IPS-15b (cell line): ENCODE results near the gene PXK.

ENCODE experiments used
- H3K27me3 ChIP-seq: one replicate; pipeline ENCODE4 v1.6.1; 2013; ENCODE audit warnings: low read length; ENCODE audit not compliant: control insufficient read depth, insufficient read depth
- H3K36me3 ChIP-seq: one replicate; pipeline ENCODE4 v1.6.1; 2013; ENCODE audit warnings: low read length; ENCODE audit not compliant: control insufficient read depth, insufficient read depth
- H3K4me1 ChIP-seq: one replicate; pipeline ENCODE4 v1.6.1; 2013; ENCODE audit warnings: mild to moderate bottlenecking, low read length; ENCODE audit not compliant: control insufficient read depth, insufficient read depth
- H3K4me3 ChIP-seq: one replicate; pipeline ENCODE4 v1.5.1; 2013; ENCODE audit warnings: low read depth, low read length
- H3K9ac ChIP-seq: one replicate; pipeline ENCODE4 v1.6.1; 2013; ENCODE audit warnings: low read depth, mild to moderate bottlenecking, low read length
- H3K9me3 ChIP-seq: one replicate; pipeline ENCODE4 v1.6.1; 2013; ENCODE audit warnings: mild to moderate bottlenecking, low read length; ENCODE audit not compliant: control insufficient read depth, insufficient read depth

The PXK gene

DNA sequence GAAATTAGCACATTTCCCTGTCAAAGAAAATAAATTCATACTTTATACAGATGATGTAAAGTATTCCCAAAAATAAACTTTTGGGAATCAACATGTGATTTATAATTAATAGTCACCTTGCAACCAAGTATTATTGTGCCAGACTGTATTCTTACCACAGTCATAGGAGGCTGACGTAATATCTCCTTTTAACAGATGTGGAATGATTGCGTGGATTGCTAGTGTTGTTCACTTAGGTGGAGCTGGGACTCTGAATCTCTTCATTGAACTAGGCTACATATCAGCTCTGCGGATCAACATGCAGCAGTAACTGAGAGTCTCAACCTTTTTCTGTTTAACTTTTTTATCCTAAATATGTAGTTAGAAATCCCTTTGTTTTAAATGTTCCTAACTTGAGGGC, 37.2 kb downstream of the PXK start:
- Histone ChIP-seq H3K36me3 (no peaks in the 10 kb centered on the region), H3K9me3 (no peaks in the 10 kb centered on the region), H3K4me3 (no peak overlapping the region), H3K27me3 (no peaks in the 10 kb centered on the region), H3K4me1 (peaks cover 2% of the 10 kb centered on the region), H3K9ac (no peak overlapping the region)

DNA sequence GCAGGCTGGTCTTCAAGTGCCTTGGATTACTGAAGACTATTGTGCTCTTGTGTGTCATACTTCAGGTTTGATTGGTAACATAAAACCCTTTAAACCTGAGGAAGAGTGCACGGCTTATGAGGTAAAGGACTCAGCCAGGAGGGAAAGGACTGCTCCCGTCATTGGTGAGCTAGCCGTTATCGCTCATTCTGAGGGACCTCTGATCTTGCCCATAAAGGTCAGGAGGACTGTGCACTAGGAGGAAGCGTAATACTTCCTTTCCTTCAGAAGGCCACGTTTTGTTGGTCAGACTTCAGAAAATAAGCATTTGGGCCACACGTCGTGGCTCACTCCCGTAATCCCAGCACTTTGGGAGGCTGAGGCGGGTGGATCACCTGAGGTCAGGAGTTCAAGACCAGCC, 37.7 kb downstream of the PXK start:
- no peaks in the 10 kb centered on the region for H3K9me3 ChIP-seq
- no peaks in the 10 kb centered on the region for H3K27me3 ChIP-seq
- no peak overlapping the region for H3K9ac ChIP-seq
- no peak overlapping the region for H3K4me3 ChIP-seq
- no peaks in the 10 kb centered on the region for H3K36me3 ChIP-seq
- peaks cover 2% of the 10 kb centered on the region for H3K4me1 ChIP-seq

DNA sequence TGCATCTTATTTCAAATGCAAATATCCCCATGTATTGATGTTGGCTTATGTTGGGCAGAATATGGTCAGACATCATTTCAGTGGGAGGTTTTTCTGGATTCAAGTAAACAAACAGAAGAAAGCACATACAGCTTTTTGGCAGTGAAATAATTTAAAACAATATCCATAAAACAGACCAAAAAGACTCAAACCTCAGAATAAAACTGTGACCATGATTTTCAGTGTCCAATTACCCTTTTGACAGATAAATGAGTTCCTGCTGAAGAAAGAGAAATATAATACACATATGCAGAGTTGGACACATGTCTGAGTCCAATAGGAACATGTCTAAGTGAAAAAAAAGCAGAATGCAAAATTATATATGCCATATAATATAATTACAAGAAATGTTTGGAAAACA, 39.1 kb downstream of the PXK start:
- Histone ChIP-seq H3K9me3 (no peaks in the 10 kb centered on the region), H3K27me3 (no peaks in the 10 kb centered on the region), H3K36me3 (no peaks in the 10 kb centered on the region), H3K4me1 (no peaks in the 10 kb centered on the region), H3K9ac (no peak overlapping the region), H3K4me3 (no peak overlapping the region)

DNA sequence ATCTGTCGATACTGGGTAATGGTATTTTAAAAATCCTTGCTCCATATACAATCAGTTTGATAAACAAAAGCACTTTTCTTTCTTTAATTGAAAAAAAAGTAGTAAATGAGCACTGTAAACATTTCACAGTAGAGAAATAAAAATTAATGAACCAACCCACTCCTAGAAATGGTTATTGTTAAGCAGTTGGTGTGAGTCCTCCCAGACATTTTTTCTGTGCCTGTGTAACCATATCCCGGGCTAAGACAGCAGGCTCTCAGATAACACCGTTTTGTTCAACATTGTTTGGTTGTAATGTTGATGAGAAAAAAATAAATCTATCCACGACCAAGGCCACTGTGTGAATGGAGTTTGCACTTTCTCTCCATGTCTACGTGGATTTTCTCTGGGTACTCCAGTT, 42.6 kb downstream of the PXK start:
- Histone ChIP-seq H3K9me3 (no peaks in the 10 kb centered on the region), H3K9ac (no peak overlapping the region), H3K27me3 (no peaks in the 10 kb centered on the region), H3K4me3 (no peak overlapping the region), H3K4me1 (peaks cover 2% of the 10 kb centered on the region), H3K36me3 (no peaks in the 10 kb centered on the region)

DNA sequence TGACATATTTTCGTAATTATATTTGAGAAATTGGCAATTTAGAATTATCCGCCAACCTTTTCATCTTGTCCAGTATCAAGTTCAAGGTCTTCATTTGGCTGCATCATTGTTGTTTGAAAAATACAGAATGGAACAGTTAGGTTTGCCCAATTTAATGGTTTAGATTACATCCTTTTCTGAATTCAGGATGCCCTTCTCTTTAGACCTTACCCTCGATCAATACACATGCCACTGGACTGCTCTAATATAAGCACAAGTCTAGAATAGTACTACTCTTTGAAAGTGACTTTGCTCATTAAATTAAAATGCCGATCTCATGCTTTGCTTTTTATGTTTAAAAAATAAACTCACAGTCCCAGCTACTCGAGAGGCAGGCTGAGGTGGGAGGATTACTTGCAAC, 44.5 kb downstream of the PXK start:
- Histone ChIP-seq H3K4me1 (peaks cover 2% of the 10 kb centered on the region), H3K9ac (no peak overlapping the region), H3K27me3 (no peaks in the 10 kb centered on the region), H3K9me3 (no peaks in the 10 kb centered on the region), H3K36me3 (no peaks in the 10 kb centered on the region), H3K4me3 (no peak overlapping the region)

DNA sequence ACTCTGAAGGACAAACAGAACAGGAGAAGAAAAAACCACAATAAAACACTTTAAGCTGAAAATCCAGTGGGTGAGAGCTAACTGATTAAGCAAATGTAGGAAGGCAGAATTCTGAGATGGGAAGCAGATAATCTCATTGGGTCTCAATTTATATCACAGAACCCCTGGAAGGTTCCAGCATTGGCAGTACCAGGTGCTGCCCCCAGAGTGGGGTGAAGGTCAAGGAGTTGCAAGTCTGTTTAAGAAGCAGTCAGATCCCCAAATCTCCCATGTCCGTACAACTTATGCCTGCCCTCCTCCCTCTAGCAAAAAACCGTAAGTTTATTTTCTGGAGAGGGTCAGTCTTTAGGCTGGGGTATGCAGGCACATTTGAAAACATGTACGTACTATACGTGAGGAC, 45.1 kb downstream of the PXK start:
- no peaks in the 10 kb centered on the region for H3K9me3 ChIP-seq
- H3K4me3 ChIP-seq = no peak overlapping the region
- H3K27me3 ChIP-seq = no peaks in the 10 kb centered on the region
- peaks cover 2% of the 10 kb centered on the region for H3K4me1 ChIP-seq
- H3K9ac ChIP-seq = no peak overlapping the region
- H3K36me3 ChIP-seq = no peaks in the 10 kb centered on the region

DNA sequence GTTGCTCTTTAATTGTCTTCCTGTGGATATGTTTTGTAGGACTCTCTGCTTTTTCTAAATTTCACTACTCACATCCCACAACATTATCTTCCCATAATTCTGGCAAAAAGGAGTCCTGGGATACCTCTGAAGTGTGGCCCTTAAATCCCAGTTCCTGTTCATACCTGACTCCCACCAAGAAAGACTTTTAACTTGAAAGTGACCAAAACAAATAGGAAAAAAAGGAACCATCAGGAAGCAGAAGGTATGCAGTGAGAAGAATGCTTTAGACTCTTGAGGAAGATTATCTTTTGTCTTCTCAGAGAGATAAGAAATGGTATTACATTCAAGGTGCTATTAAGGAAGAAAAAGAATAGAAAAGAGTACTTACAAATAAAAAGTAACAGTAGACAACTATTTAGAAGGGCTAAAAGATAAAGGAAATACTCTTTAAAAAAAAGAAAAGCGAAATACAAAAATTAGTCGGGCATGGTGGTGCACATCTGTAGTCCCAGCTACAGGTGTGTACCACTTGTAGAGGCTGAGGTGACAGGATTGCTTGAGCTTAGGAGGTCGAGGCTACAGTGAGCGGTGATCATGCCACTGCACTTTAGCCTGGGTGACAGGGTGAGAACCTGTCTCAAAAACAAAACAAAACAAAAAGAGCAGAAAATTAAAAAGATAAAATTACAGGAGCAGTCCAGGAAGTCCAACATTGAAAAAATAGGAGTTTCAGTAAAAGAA, 46.8 kb downstream of the PXK start:
- no peaks in the 10 kb centered on the region for H3K9me3 ChIP-seq
- no peaks in the 10 kb centered on the region for H3K36me3 ChIP-seq
- no peaks in the 10 kb centered on the region for H3K27me3 ChIP-seq

DNA sequence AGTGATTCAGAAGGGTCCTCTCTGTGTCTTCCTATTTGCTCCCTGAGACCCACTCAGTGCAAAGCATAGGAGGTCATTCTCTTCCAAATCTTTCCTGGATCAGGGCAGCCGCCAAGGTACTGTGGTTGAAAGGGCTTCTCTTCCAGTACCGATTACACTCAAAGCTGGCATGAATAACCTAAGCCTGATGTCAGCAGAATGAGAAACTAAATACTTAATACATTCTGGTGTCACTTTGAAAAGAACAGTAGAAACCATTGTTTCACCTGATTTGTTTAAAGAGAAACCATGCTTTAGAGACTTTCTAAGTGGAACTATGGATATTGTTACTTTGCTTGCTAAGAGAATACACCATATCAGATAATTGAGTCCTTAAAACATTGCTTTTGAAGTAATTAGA, 50.8 kb downstream of the PXK start:
- H3K9me3 ChIP-seq = no peaks in the 10 kb centered on the region
- no peak overlapping the region for H3K9ac ChIP-seq
- peaks cover 7% of the 10 kb centered on the region for H3K4me1 ChIP-seq
- no peaks in the 10 kb centered on the region for H3K27me3 ChIP-seq
- no peaks in the 10 kb centered on the region for H3K36me3 ChIP-seq
- H3K4me3 ChIP-seq = no peak overlapping the region

More for the DNA sequence above, 46.8 kb downstream of the PXK start:
- H3K4me3 ChIP-seq = no peak overlapping the region
- H3K9ac ChIP-seq = no peak overlapping the region
- peaks cover 2% of the 10 kb centered on the region for H3K4me1 ChIP-seq

DNA sequence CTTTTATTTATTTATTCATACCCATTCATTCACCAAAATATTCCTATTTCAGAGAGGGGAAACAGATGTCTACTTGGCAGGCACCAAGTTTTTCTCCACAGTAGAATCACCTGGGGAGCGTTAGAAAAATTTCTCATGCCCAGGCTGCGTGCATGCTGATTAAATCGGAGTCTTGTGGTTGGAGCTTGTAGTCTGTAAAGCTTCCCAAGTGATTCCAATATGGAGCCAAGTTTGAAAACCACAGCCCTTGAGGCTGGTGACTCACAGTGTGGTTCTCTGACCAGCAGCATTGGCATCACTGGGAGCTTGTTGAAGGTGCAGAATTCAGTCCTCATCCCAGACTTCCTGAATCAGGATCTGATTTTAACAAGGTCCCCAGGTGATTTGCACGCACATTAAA, 51.2 kb downstream of the PXK start:
- peaks cover 10% of the 10 kb centered on the region for H3K4me1 ChIP-seq
- H3K36me3 ChIP-seq = no peaks in the 10 kb centered on the region
- no peak overlapping the region for H3K9ac ChIP-seq
- no peaks in the 10 kb centered on the region for H3K27me3 ChIP-seq
- H3K9me3 ChIP-seq = no peaks in the 10 kb centered on the region
- no peak overlapping the region for H3K4me3 ChIP-seq

DNA sequence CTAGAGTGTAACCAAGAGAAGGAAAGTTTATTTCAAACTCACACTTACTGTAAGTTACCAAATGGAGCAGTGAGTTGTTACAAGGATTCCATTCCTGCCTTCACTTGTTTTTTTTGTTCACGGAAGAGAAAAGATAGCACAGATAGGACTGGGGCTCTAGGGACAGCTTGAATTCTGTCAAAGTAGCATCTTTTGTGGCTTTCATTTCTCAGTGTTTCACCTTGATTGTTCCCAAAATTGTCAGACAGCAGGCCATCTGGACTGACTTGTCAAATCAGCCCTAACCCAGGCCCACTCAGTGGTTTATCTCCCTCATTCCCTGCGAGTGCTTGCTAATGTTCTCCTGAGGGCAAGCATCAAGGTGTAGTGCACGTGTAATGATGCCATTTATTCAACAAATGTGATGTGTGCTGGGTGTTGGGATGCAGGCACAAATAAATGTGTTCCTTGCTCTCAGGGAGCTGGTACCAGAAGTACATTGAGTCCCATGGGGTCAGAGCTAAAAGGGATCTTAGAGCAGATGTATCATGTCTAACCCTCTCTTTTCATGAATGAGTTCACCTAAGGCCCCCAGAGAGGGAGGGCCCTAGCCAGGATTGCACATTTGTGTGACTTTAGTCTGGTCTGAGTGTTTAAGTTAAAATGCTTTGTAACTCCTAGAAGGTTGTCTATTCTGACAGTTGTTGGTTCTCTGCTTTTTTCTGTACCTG, 51.8 kb downstream of the PXK start:
- no peak overlapping the region for H3K4me3 ChIP-seq
- no peaks in the 10 kb centered on the region for H3K9me3 ChIP-seq
- H3K4me1 ChIP-seq = peaks cover 12% of the 10 kb centered on the region
- H3K27me3 ChIP-seq = no peaks in the 10 kb centered on the region
- H3K36me3 ChIP-seq = no peaks in the 10 kb centered on the region
- no peak overlapping the region for H3K9ac ChIP-seq

DNA sequence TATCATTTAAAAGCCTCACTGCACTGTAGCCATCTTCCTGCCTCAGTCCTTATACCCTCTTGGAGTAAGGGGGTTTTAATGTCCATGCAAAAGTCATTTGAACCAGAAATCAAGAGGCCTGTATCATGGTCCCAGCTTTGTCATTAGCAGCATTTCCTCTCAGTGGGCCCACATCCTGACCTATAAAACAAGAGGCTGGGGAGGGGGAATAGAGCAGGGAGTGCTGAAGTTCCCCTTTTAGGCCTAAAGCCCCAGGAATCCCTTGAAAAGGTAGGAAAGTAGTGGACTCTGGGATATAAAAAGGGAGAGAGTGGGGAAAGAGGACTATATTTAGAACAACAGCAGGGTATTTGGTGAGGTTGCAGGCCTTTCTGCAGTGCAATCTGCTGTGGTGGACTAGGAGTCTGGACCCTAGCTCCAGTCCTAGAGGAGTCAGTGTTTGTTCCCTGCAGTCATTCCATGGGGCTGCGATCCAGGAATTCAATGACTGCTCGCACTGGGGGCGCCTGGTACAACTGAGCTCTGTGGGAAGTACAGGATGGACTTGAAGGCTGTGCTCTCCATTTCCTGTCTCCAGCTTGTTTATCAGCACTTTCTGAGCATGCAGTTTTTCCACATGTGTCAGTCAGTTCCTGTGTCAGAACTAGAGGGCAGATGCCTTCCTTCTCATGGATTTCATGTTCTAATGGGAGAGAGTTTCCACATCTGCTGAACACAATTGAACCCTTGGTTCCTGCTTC, 54.1 kb downstream of the PXK start:
- Histone ChIP-seq H3K4me1 (peaks cover 9% of the 10 kb centered on the region), H3K36me3 (no peaks in the 10 kb centered on the region), H3K9me3 (no peaks in the 10 kb centered on the region), H3K4me3 (no peak overlapping the region), H3K9ac (no peak overlapping the region), H3K27me3 (no peaks in the 10 kb centered on the region)
